H1 (cell line): Measurements from ENCODE around the gene MRPL41. TPM values are rescaled to one million over a fixed set of nuclear protein-coding genes. Genes with fewer than 3 reads are reported as not detected.

Experiments used
- ATF3 ChIP-seq: IDR thresholded peaks from 2 replicates; pipeline ENCODE4 v1.6.1; 2011; ENCODE audit warnings: low read depth, mild to moderate bottlenecking, low read length; ENCODE audit not compliant: insufficient read depth
- CHD7 ChIP-seq: fragments of 300-600 bp; sonication (generic); IDR thresholded peaks from 2 replicates; pipeline ENCODE4 v1.7.1; 2012; ENCODE audit warnings: low read length, moderate library complexity, mild to moderate bottlenecking, inconsistent platforms; ENCODE audit not compliant: insufficient replicate concordance
- CREB1 ChIP-seq: IDR thresholded peaks from 2 replicates; pipeline ENCODE4 v1.6.1; 2012; ENCODE audit warnings: inconsistent platforms
- EZH2 ChIP-seq: fragments of 200-600 bp; sonication (generic); IDR thresholded peaks from 2 replicates; pipeline ENCODE4 v1.7.1; 2012; ENCODE audit warnings: low read depth, mild to moderate bottlenecking, moderate library complexity, low read length, inconsistent platforms; ENCODE audit not compliant: severe bottlenecking
- PHF8 ChIP-seq: fragments of 200-600 bp; sonication (generic); conservative IDR thresholded peaks from 2 replicates; pipeline ENCODE4 v1.7.1; 2012; ENCODE audit warnings: low read depth, mild to moderate bottlenecking, inconsistent platforms, low read length, moderate library complexity
- polyA plus RNA-seq, 7 experiments: library from polyadenylated mRNA; depleted of rRNA in 3 of 7; stranded (reverse) in 5 of 7; unstranded in 2 of 7; fragments of >200 nt in 5 of 7; fragments of 200-250 nt in 2 of 7; gene quantifications; 1 replicate in 5 of 7; 2 replicates in 1 of 7; 4 replicates in 1 of 7; pipeline versions ENCODE4 v1.2.1 to v1.2.3, GENCODE V29; 2011 to 2013; ENCODE audit warnings: missing spikeins in 2 of 7, mixed read lengths in 2 of 7
- total RNA-seq: library from RNA; stranded (reverse); fragmentation: NEBNext Ultra II Directional; extraction: Animal tissue kit (Norgen Biotek cat#: 25700); gene quantifications from 2 replicates; pipeline ENCODE4 v1.2.1, GENCODE V29; 2021
- TF ChIP-seq, protein P1 (sequence below): IDR thresholded peaks from 2 replicates; pipeline ENCODE4 v1.6.1; 2012; ENCODE audit warnings: inconsistent platforms

The MRPL41 gene
- total and polyA plus RNA-seq, 2 of the 8 experiments (the other 6 are each of a cell fraction or from before 2014, with no cell fraction given), result 47.2 to 58.1 TPM

GRCh38 chr9:137578518-137579258 lies 27.0 kb downstream of the MRPL41 start, which contains the start of gene DPH7 (continued):
- TF ChIP-seq, protein P1, sequence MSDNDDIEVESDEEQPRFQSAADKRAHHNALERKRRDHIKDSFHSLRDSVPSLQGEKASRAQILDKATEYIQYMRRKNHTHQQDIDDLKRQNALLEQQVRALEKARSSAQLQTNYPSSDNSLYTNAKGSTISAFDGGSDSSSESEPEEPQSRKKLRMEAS, result peak; percentile 52; the same call in 1 of the 2 replicates
- no peak for TF ChIP-seq EZH2
- TF ChIP-seq CHD7, result no peak
- 0 out of 2 replicates have a peak, but pooled peaks have one; percentile 8 for TF ChIP-seq ATF3
- TF ChIP-seq PHF8, result peak; percentile 98
- peak; percentile 75 for TF ChIP-seq CREB1
